Activated naive CD4-positive, alpha-beta T cell (primary cell): Measurements from ENCODE around the gene ZNF585A.
"Not testable (repeated sequence)": the region's sequence is repeated elsewhere in the genome, so short reads cannot be mapped to it uniquely, and the experiment has no call there.

Source experiments
- DNase-seq, 4 experiments: peaks; one replicate each; lab custom pipeline; 2025; lab: John Stamatoyannopoulos, UW

ZNF585A gene

GRCh38 chr19:37172368-37173366 is at the start of gene ZNF585A:
TSS of gene ZNF585A (minus strand) at chr19:37172695. CDS start at chr19:37169910, 2,785 bp downstream.
- peak; percentile 59 to 84 (median 75) for DNase-seq

- no peak for DNase-seq
Observed at GRCh38 chr19:37221136-37221535, 48.6 kb upstream of the ZNF585A start.

- DNase-seq: no peak
Observed at GRCh38 chr19:37220383-37220782, 47.9 kb upstream of the ZNF585A start.

- no peak for DNase-seq
Observed at GRCh38 chr19:37218592-37218935, 46.1 kb upstream of the ZNF585A start.

- DNase-seq: peak; percentile 48 to 77 (median 60)
Observed at GRCh38 chr19:37217775-37218591, 45.5 kb upstream of the ZNF585A start, which contains the start of gene ZNF383. TSS of gene ZNF383 (plus strand) at chr19:37218214. CDS start at chr19:37230454, 12,240 bp downstream.

GRCh38 chr19:37217480-37217774 is 44.9 kb upstream of the ZNF585A start:
- no peak for DNase-seq

- no peak for DNase-seq
Observed at GRCh38 chr19:37197768-37198167, 25.3 kb upstream of the ZNF585A start.

GRCh38 chr19:37197115-37197514 is 24.6 kb upstream of the ZNF585A start:
- DNase-seq: not testable (repeated sequence)

GRCh38 chr19:37195248-37195647 is 22.8 kb upstream of the ZNF585A start:
- DNase-seq: not testable (repeated sequence)

- DNase-seq: not testable (repeated sequence)
Observed at GRCh38 chr19:37186071-37186470, 13.6 kb upstream of the ZNF585A start.

GRCh38 chr19:37165635-37166034 is 6.9 kb downstream of the ZNF585A start:
- DNase-seq: no peak

GRCh38 chr19:37160153-37160552 is 12.3 kb downstream of the ZNF585A start:
- DNase-seq: no peak

GRCh38 chr19:37148214-37148613 is 24.3 kb downstream of the ZNF585A start:
- DNase-seq: no peak

GRCh38 chr19:37136111-37136510 is 36.4 kb downstream of the ZNF585A start:
- DNase-seq: no peak

- DNase-seq: no peak
Observed at GRCh38 chr19:37128821-37129177, 43.7 kb downstream of the ZNF585A start.

- no peak for DNase-seq
Observed at GRCh38 chr19:37127999-37128820, 44.3 kb downstream of the ZNF585A start.

- DNase-seq: not testable (repeated sequence)
Observed at GRCh38 chr19:37122093-37122492, 50.4 kb downstream of the ZNF585A start.

- no peak for DNase-seq
Observed at GRCh38 chr19:37114001-37114400, 58.5 kb downstream of the ZNF585A start.

GRCh38 chr19:37111753-37112152 is 60.7 kb downstream of the ZNF585A start:
- not testable (repeated sequence) for DNase-seq

GRCh38 chr19:37104135-37104534 is 68.4 kb downstream of the ZNF585A start:
- DNase-seq: not testable (repeated sequence)

- no peak for DNase-seq
Observed at GRCh38 chr19:37098570-37098969, 73.9 kb downstream of the ZNF585A start.

- DNase-seq: no peak
Observed at GRCh38 chr19:37095859-37096258, 76.6 kb downstream of the ZNF585A start.
